Activated CD8-positive, alpha-beta T cell treated with anti-CD3 and anti-CD28 coated beads, Interleukin-2, amount 10 ng/mL, durations not matched to agents 7 days and 5 days (primary cell): ENCODE measurements around the gene NFIA. TPM values are rescaled to one million over a fixed set of nuclear protein-coding genes. Genes with fewer than 3 reads are reported as not detected.

Source experiments
- ATAC-seq: fragments of 150-1000 bp; cut with Tn5 transposase; one replicate; pipeline ENCODE4 v1.10.0; 2021; ENCODE audit warnings: moderate library complexity
- CTCF ChIA-PET: fragments of 350-600 bp; sonication (Branson Sonifier 250); formaldehyde crosslinking; loops from one replicate; lab custom pipeline; 2021; ENCODE audit warnings: antibody characterized with exemption; lab: Charles Lee
- POLR2A ChIA-PET: fragments of 350-600 bp; sonication (Branson Sonifier 250); formaldehyde crosslinking; loops from one replicate; lab custom pipeline; 2021; ENCODE audit warnings: antibody characterized with exemption; lab: Charles Lee
- DNase-seq: peaks from one replicate; pipeline ENCODE4 v3.0.0-alpha.2; 2020
- H3K27ac Mint-ChIP-seq: one replicate; pipeline ENCODE4 v1.8.0; 2021; ENCODE audit warnings: mild to moderate bottlenecking, mixed read lengths
- H3K27me3 Mint-ChIP-seq: one replicate; pipeline ENCODE4 v1.8.0; 2021; ENCODE audit warnings: low read depth, mixed read lengths
- H3K36me3 Mint-ChIP-seq: one replicate; pipeline ENCODE4 v1.8.0; 2021; ENCODE audit warnings: low read depth, mixed read lengths
- H3K4me1 Mint-ChIP-seq: one replicate; pipeline ENCODE4 v1.8.0; 2021; ENCODE audit warnings: low read depth, mixed read lengths
- H3K4me3 Mint-ChIP-seq: one replicate; pipeline ENCODE4 v1.8.0; 2021; ENCODE audit warnings: mild to moderate bottlenecking, mixed read lengths
- H3K9me3 Mint-ChIP-seq: one replicate; pipeline ENCODE4 v1.8.0; 2022; ENCODE audit warnings: mixed read lengths; ENCODE audit not compliant: insufficient read depth
- total RNA-seq, 2 experiments: library from RNA; stranded (reverse); gene quantifications; one replicate each; pipeline ENCODE4 v1.2.3, GENCODE V29; 2021

The NFIA gene
- total RNA-seq, 2 experiments from 2014 or later: 0.66 to 0.78 TPM

DNA sequence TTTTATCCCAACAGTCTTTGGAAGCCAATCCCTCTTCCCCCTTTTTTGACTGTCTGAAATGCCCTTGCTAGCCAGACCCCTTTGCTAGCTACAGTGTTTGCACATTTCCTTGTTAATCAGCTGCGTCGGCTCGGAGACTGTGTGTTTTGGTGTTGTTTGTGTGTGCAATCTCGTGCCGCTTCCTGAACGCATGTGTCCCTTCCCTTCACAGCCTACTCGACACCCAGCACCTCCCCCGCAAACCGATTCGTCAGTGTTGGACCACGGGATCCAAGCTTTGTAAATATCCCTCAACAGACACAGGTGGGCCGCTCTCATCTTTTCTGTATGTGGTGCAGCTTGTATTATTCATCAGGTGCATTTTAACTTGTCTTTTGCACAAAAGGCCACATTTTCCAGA lies 343.9 kb downstream of the NFIA start:
- DNase-seq (no peak), ATAC-seq (no peak)
- Mint-ChIP-seq H3K36me3 (no peaks in the 10 kb centered on the region), H3K27me3 (peaks cover 2% of the 10 kb centered on the region), H3K27ac (no peak overlapping the region), H3K4me1 (no peaks in the 10 kb centered on the region), H3K9me3 (no peaks in the 10 kb centered on the region), H3K4me3 (no peak overlapping the region)
- ChIA-PET POLR2A (no interaction called here), CTCF (interaction anchor here (0.9 to 1.0 kb wide), 2 partner anchors 10 to 162 kb away, joined by 3 read pairs; no protein-coding TSS in a partner anchor)

GRCh38 chr1:61426885-61427284 lies 344.5 kb downstream of the NFIA start:
- ChIA-PET POLR2A (no interaction called here), CTCF (interaction anchor here (0.9 kb wide), 1 partner anchor 162 kb away, joined by 3 read pairs; no protein-coding TSS in a partner anchor)
- H3K4me1 Mint-ChIP-seq: no peaks in the 10 kb centered on the region
- DNase-seq (no peak), ATAC-seq (no peak)
- no peaks in the 10 kb centered on the region for H3K36me3 Mint-ChIP-seq
- no peak overlapping the region for H3K4me3 Mint-ChIP-seq
- no peak overlapping the region for H3K27ac Mint-ChIP-seq
- no peaks in the 10 kb centered on the region for H3K9me3 Mint-ChIP-seq
- H3K27me3 Mint-ChIP-seq: peaks cover 2% of the 10 kb centered on the region

DNA sequence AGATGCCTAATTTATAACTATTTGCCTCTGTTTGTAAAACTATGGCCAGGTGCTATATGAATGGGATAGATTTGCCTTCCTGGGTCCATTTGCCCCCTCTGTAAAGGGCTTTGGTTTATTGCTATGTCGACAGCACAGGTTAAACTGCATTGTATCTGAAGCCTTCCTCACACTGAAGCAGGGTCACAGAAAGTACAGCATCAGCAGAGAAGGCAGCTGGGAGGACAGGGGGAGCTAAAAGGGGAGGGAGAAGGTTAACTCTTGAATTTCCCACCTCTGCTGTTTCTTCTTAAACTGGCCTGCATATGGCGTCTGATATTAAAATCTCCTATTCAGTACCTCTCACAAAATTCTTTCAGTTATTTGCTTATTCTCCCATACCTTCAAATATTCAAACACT lies 345.1 kb downstream of the NFIA start:
- ATAC-seq (no peak), DNase-seq (no peak)
- H3K4me1 Mint-ChIP-seq: no peaks in the 10 kb centered on the region
- POLR2A ChIA-PET: no interaction called here
- H3K27me3 Mint-ChIP-seq: peaks cover 2% of the 10 kb centered on the region
- CTCF ChIA-PET: no interaction called here
- H3K9me3 Mint-ChIP-seq: no peaks in the 10 kb centered on the region
- no peak overlapping the region for H3K27ac Mint-ChIP-seq
- H3K4me3 Mint-ChIP-seq: no peak overlapping the region
- H3K36me3 Mint-ChIP-seq: no peaks in the 10 kb centered on the region

DNA sequence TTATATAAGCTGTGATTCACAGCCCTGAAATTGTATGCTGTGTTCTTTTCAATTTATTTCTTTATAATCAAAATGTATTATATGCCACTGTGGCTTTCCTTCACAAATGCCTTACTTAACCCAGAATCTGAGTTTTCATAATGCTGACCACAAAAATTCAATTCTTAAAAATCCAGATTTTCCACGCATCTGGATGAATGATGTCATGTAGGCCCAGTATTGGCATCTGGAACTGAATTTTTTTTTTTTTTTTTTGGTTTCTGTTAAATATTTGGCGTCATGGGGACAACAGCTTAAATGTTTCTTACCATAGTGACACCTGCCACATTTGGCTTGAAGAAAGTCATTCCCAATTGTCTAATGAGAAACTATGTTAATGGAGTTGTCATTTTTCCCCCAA lies 345.8 kb downstream of the NFIA start:
- Mint-ChIP-seq H3K4me3 (no peak overlapping the region), H3K9me3 (no peaks in the 10 kb centered on the region), H3K36me3 (no peaks in the 10 kb centered on the region), H3K27me3 (peaks cover 2% of the 10 kb centered on the region), H3K4me1 (no peaks in the 10 kb centered on the region), H3K27ac (no peak overlapping the region)
- POLR2A ChIA-PET: no interaction called here
- ATAC-seq (no peak), DNase-seq (no peak)
- CTCF ChIA-PET: no interaction called here

- DNase-seq (no peak), ATAC-seq (no peak)
- CTCF ChIA-PET: interaction anchor here (1.2 to 1.6 kb wide), 2 partner anchors 156 to 383 kb away, joined by 3 to 5 read pairs; no protein-coding TSS in a partner anchor
- Mint-ChIP-seq H3K9me3 (no peaks in the 10 kb centered on the region), H3K4me1 (no peaks in the 10 kb centered on the region), H3K36me3 (no peaks in the 10 kb centered on the region), H3K4me3 (no peak overlapping the region), H3K27ac (no peak overlapping the region), H3K27me3 (peaks cover 8% of the 10 kb centered on the region)
- POLR2A ChIA-PET: no interaction called here
These were observed 350.4 kb downstream of the NFIA start for GRCh38 chr1:61432616-61433388.

DNA sequence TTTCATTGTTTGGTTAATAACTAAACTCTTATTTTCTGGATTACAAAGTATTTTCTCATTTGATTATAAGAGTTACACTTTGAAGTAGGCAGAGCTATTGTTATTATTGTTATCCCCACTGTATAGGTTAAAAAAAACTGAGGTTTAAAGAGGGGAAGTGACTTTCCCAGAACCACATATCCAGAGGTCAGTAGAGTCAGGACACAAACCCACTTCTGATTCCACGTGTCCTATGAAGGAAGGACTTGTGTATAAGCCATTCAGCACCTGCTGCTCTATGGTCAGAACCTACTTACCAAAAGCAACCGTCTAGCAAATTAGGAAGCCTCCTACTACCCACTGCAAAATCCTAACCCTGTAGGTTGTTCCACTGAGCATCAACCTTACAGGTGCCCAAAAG lies 351.3 kb downstream of the NFIA start:
- H3K36me3 Mint-ChIP-seq: no peaks in the 10 kb centered on the region
- DNase-seq (no peak), ATAC-seq (no peak)
- CTCF ChIA-PET: interaction anchor here (1.2 to 1.6 kb wide), 2 partner anchors 155 to 384 kb away, joined by 3 to 5 read pairs; no protein-coding TSS in a partner anchor
- no peaks in the 10 kb centered on the region for H3K9me3 Mint-ChIP-seq
- POLR2A ChIA-PET: no interaction called here
- H3K4me1 Mint-ChIP-seq: no peaks in the 10 kb centered on the region
- no peak overlapping the region for H3K4me3 Mint-ChIP-seq
- H3K27me3 Mint-ChIP-seq: peaks cover 8% of the 10 kb centered on the region
- H3K27ac Mint-ChIP-seq: no peak overlapping the region

GRCh38 chr1:61434276-61434675 lies 351.9 kb downstream of the NFIA start:
- POLR2A ChIA-PET: no interaction called here
- Mint-ChIP-seq H3K4me1 (no peaks in the 10 kb centered on the region), H3K27me3 (peaks cover 8% of the 10 kb centered on the region), H3K9me3 (no peaks in the 10 kb centered on the region), H3K4me3 (no peak overlapping the region), H3K36me3 (no peaks in the 10 kb centered on the region), H3K27ac (no peak overlapping the region)
- DNase-seq (no peak), ATAC-seq (no peak)
- CTCF ChIA-PET: interaction anchor here (1.6 kb wide), 1 partner anchor 154 kb away, joined by 5 read pairs; no protein-coding TSS in a partner anchor

DNA sequence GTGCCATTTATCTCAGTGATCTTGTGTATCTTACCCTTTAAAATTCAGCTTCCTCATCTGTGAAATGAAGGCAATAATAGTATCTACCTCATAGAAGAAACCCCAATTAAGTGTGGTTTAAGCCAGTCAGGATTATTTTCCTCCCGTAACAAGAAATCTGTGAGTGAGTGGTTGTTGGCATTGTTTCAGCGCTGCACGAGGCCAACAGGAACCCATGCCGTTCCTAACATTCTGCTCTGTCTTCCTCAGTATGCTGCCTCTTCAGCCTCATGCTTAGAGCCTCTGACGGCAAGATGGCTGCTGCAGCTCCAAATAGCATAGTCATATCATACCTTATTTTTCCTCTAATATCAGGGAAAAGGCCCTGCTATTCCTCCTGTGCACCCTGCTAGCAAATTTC lies 352.9 kb downstream of the NFIA start:
- H3K27ac Mint-ChIP-seq: no peak overlapping the region
- ATAC-seq (no peak), DNase-seq (no peak)
- H3K36me3 Mint-ChIP-seq: no peaks in the 10 kb centered on the region
- ChIA-PET CTCF (no interaction called here), POLR2A (no interaction called here)
- H3K9me3 Mint-ChIP-seq: no peaks in the 10 kb centered on the region
- H3K4me3 Mint-ChIP-seq: no peak overlapping the region
- no peaks in the 10 kb centered on the region for H3K4me1 Mint-ChIP-seq
- H3K27me3 Mint-ChIP-seq: peaks cover 8% of the 10 kb centered on the region

DNA sequence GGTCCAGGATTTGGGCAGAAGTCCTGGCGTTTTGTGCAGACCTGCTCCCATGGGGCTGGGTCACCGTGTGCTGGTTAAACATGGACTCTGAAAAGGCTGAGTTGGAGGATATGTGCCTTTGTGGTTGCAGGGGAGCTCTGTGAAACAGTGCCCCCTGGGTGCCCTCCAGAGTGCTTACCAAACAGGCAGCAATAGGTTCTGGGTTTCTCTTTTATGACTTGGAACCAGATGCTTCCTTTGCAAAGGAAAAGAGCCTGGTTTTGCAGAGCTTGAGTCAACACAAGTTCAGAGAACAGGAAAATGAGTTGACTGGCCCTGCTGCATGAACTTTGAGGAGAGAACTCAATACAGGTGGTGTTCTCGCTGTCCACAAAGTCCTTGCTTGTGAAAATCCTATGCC lies 353.7 kb downstream of the NFIA start:
- Mint-ChIP-seq H3K27ac (no peak overlapping the region), H3K27me3 (peaks cover 8% of the 10 kb centered on the region), H3K36me3 (no peaks in the 10 kb centered on the region), H3K4me1 (no peaks in the 10 kb centered on the region), H3K4me3 (no peak overlapping the region), H3K9me3 (no peaks in the 10 kb centered on the region)
- DNase-seq (no peak), ATAC-seq (no peak)
- ChIA-PET CTCF (interaction anchor here (1.0 to 1.9 kb wide), 2 partner anchors 10 to 148 kb away, joined by 3 to 4 read pairs; no protein-coding TSS in a partner anchor), POLR2A (no interaction called here)

GRCh38 chr1:61436491-61437120 lies 354.2 kb downstream of the NFIA start:
- ChIA-PET POLR2A (no interaction called here), CTCF (interaction anchor here (1.0 to 1.9 kb wide), 2 partner anchors 11 to 147 kb away, joined by 3 to 4 read pairs; no protein-coding TSS in a partner anchor)
- no peak overlapping the region for H3K27ac Mint-ChIP-seq

GRCh38 chr1:61439234-61439633 lies 356.9 kb downstream of the NFIA start:
- ChIA-PET CTCF (no interaction called here), POLR2A (no interaction called here)
- H3K27ac Mint-ChIP-seq: no peak overlapping the region
- ATAC-seq: no peak
- no peak overlapping the region for H3K4me3 Mint-ChIP-seq
- DNase-seq: no peak
- peaks cover 6% of the 10 kb centered on the region for H3K27me3 Mint-ChIP-seq
- H3K4me1 Mint-ChIP-seq: no peaks in the 10 kb centered on the region
- no peaks in the 10 kb centered on the region for H3K36me3 Mint-ChIP-seq
- no peaks in the 10 kb centered on the region for H3K9me3 Mint-ChIP-seq

More at GRCh38 chr1:61436491-61437120, 354.2 kb downstream of the NFIA start:
- DNase-seq (no peak), ATAC-seq (no peak)
- Mint-ChIP-seq H3K9me3 (no peaks in the 10 kb centered on the region), H3K36me3 (no peaks in the 10 kb centered on the region), H3K27me3 (peaks cover 8% of the 10 kb centered on the region), H3K4me3 (no peak overlapping the region), H3K4me1 (no peaks in the 10 kb centered on the region)

DNA sequence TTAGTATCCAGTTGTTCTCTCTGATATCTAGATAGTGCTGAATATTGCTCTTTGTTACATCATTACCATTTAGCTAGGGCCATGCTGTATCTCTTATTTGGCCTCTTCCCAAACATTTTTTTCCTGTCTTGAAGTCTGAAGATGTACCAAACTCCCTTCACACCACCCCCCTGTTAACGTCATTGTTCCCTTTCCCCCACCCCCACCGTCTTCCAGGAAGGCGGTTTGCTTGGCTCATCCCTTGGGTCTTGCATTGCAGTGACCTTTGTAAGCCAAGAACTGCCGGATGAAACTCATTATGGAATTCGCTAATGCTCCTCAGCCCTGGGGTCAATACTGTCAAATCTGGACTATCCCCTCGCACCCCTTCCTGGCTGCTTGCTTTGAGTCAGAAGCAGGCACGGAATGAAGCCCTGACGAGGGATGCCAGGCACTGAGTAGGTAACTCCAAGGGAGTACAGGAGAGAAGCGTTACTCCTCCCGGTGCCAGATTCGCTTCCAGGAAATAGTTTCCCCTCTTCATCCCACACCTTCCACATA lies 359.4 kb downstream of the NFIA start:
- ChIA-PET CTCF (no interaction called here), POLR2A (no interaction called here)
- ATAC-seq: no peak
- Mint-ChIP-seq H3K4me1 (no peaks in the 10 kb centered on the region), H3K4me3 (no peak overlapping the region), H3K36me3 (no peaks in the 10 kb centered on the region), H3K9me3 (no peaks in the 10 kb centered on the region), H3K27ac (no peak overlapping the region), H3K27me3 (peaks cover 4% of the 10 kb centered on the region)
- DNase-seq: no peak
